ENCODE results near the gene LARGE1. TPM values are rescaled to one million over a fixed set of nuclear protein-coding genes. Genes with fewer than 3 reads are reported as not detected.

LARGE1 gene
- total and polyA plus RNA-seq, 2 of the 13 experiments (the other 11 are each of a cell fraction or from before 2014, with no cell fraction given), result 8.4 to 11.0 TPM

GRCh38 chr22:33577862-33578411 is 342.3 kb downstream of the LARGE1 start (continued):
- TF ChIP-seq FOXP4 (CRISPR knock-in tag; IDR thresholded peaks at IDR 0.05) (peak; percentile 93), MED1 (CRISPR knock-in tag; IDR thresholded peaks at IDR 0.05) (peak; percentile 94), TCF12 (IDR thresholded peaks at IDR 0.05) (no peak), TCF12 (CRISPR knock-in tag; IDR thresholded peaks at IDR 0.05) (0 out of 2 replicates have a peak, but pooled peaks have one; percentile 65), SNAPC2 (CRISPR knock-in tag; IDR thresholded peaks at IDR 0.05) (no peak), FOXJ3 (CRISPR knock-in tag; IDR thresholded peaks at IDR 0.05; ENCODE audit: borderline replicate concordance) (peak; percentile 96), KLF16 (CRISPR knock-in tag; IDR thresholded peaks at IDR 0.05) (0 out of 4 replicates have a peak, but pooled peaks of 1 of the 2 experiments have one; percentile 31), HHEX (CRISPR knock-in tag; IDR thresholded peaks at IDR 0.05) (peak; percentile 91), KDM6A (CRISPR knock-in tag; IDR thresholded peaks at IDR 0.05; ENCODE audit: low read depth) (peak; percentile 87), SRSF4 (IDR thresholded peaks at IDR 0.05; ENCODE audit: low read depth, low read length, poor library complexity, severe bottlenecking) (no peak), RFX3 (CRISPR knock-in tag; IDR thresholded peaks at IDR 0.05) (peak; percentile 98), TBX3 (IDR thresholded peaks at IDR 0.05; ENCODE audit: borderline replicate concordance) (peak; percentile 86), SP5 (CRISPR knock-in tag; IDR thresholded peaks at IDR 0.05; ENCODE audit: borderline replicate concordance, low read depth) (peak; percentile 68; the same call in 1 of the 2 replicates), CBX1 (IDR thresholded peaks at IDR 0.05; ENCODE audit: low read depth) (no peak), ZNF546 (CRISPR knock-in tag; conservative IDR thresholded peaks at IDR 0.05) (no peak), ZNF660 (CRISPR knock-in tag; IDR thresholded peaks at IDR 0.05; ENCODE audit: borderline replicate concordance, low read depth) (no peak), RFX1 (IDR thresholded peaks at IDR 0.05) (peak; percentile 91), IRF1 (CRISPR knock-in tag; IDR thresholded peaks at IDR 0.05; ENCODE audit: low read depth) (no peak), GLI4 (CRISPR knock-in tag; IDR thresholded peaks at IDR 0.05; ENCODE audit: borderline replicate concordance) (no peak), TBX2 (CRISPR knock-in tag; IDR thresholded peaks at IDR 0.05; ENCODE audit: borderline replicate concordance) (peak; percentile 78; the same call in 1 of the 2 replicates), ZNF18 (CRISPR knock-in tag; IDR thresholded peaks at IDR 0.05; ENCODE audit: insufficient replicate concordance) (no peak), MED13 (CRISPR knock-in tag; IDR thresholded peaks at IDR 0.05) (peak; percentile 78; the same call in 1 of the 2 replicates), ZNF878 (CRISPR knock-in tag; IDR thresholded peaks at IDR 0.05) (0 out of 2 replicates have a peak, but pooled peaks have one; percentile 24), SOX6 (IDR thresholded peaks at IDR 0.05) (no peak), SOX6 (CRISPR knock-in tag; IDR thresholded peaks at IDR 0.05) (peak; percentile 92), ZNF460 (CRISPR knock-in tag; IDR thresholded peaks at IDR 0.05; ENCODE audit: borderline replicate concordance) (no peak), NR2F2 (IDR thresholded peaks at IDR 0.05; ENCODE audit: borderline replicate concordance, low read depth) (peak; percentile 98), ISL2 (CRISPR knock-in tag; IDR thresholded peaks at IDR 0.05) (peak; percentile 95), NR2F1 (CRISPR knock-in tag; IDR thresholded peaks at IDR 0.05) (peak; percentile 86 to 96)
